ENCODE data around the gene SV2C. TPM values are rescaled to one million over a fixed set of nuclear protein-coding genes. Genes with fewer than 3 reads are reported as not detected.

SV2C gene
- total and polyA plus RNA-seq, 10 of the 15 experiments (the other 5 are each of a cell fraction or from before 2014, with no cell fraction given): under 0.01 to 1.1 (median 0.63) TPM

DNA sequence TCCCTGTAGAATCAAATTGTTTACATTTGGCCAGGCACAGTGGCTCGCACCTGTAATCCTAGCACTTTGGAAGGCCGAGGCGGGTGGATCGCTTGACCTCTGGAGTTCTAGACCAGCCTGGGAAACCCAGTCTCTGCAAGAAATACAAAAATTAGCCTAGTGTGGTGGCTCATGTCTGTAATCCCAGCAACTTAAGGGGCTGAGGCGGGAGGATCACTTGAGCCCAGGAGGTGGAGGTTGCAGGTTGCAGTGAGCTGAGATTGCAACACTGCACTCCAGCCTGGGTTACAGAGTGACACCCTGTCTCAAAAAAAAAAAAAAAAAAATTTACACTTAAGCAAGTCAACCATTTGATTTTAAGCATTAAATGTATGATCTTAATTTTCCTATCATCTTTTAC, 302.4 kb downstream of the SV2C start:
- Histone ChIP-seq H3K4me2 (ENCODE audit: control insufficient read depth, insufficient read depth) (no peak overlapping the region), H3K9me3 (replicated peaks; ENCODE audit: control insufficient read depth, insufficient read depth, low read length) (no peaks in the 10 kb centered on the region), H2AFZ (ENCODE audit: control insufficient read depth, low read depth, low read length) (no peak overlapping the region), H3K4me1 (ENCODE audit: control insufficient read depth, insufficient read depth, low read length) (no peaks in the 10 kb centered on the region), H3K9ac (ENCODE audit: control insufficient read depth, insufficient read depth, low read length) (no peak overlapping the region), H3K27me3 (replicated peaks in 1 of 2; ENCODE audit: control insufficient read depth in 2 of 2, insufficient read depth in 2 of 2, low read length in 1 of 2) (no peaks in the 10 kb centered on the region), H3K27ac (ENCODE audit: control insufficient read depth, insufficient read depth) (no peak overlapping the region), H3K36me3 (ENCODE audit: control insufficient read depth in 2 of 2, insufficient read depth in 2 of 2, low read length in 1 of 2) (no peaks in the 10 kb centered on the region), H4K20me1 (ENCODE audit: control insufficient read depth, insufficient read depth) (no peaks in the 10 kb centered on the region), H3K4me3 (no peak overlapping the region), H3K79me2 (ENCODE audit: control insufficient read depth, insufficient read depth, low read length) (no peaks in the 10 kb centered on the region)
- intact Hi-C loops (cut with micrococcal nuclease; ENCODE audit: unreplicated experiment) (loop anchor here (5.0 kb wide), 1 partner anchor 33 kb away; no protein-coding TSS in a partner anchor), in situ Hi-C loops (cut with MboI) (no loop called here)
- ATAC-seq: no peak
- 92% methylated on average over 5 of the region's 5 CpGs for WGBS (ENCODE audit: insufficient coverage, insufficient replicate concordance, low lambda C conversion rate, missing lambda C conversion rate)
- DNase-seq (ENCODE audit: low read depth, low spot score): no peak
- ChIA-PET CTCF (interaction anchor here (0.6 to 1.5 kb wide), 2 partner anchors 17 to 34 kb away, joined by 3 read pairs; no protein-coding TSS in a partner anchor), SMC1A (ENCODE audit: uncharacterized antibody, unreplicated experiment) (no interaction called here), RAD21 (ENCODE audit: unreplicated experiment) (no interaction called here), POLR2A (interaction anchor here (0.7 kb wide), 1 partner anchor 8 kb away, joined by 7 read pairs; no protein-coding TSS in a partner anchor)
- no TSS peak for BruUV-seq (replicated peaks)
- TF ChIP-seq MXI1 (IDR thresholded peaks at IDR 0.05; ENCODE audit: low read depth, low read length) (no peak), PML (IDR thresholded peaks at IDR 0.05; ENCODE audit: low read length) (no peak), KDM1A (IDR thresholded peaks at IDR 0.05; ENCODE audit: borderline replicate concordance) (no peak), CHD1 (IDR thresholded peaks at IDR 0.05; ENCODE audit: low read depth, low read length) (no peak), SMC3 (IDR thresholded peaks at IDR 0.05; ENCODE audit: borderline replicate concordance, low read length) (no peak), MYC (IDR thresholded peaks at IDR 0.05; ENCODE audit: insufficient read depth, insufficient read length, insufficient replicate concordance, low read length, severe bottlenecking) (no peak), STAT1 (conservative IDR thresholded peaks at IDR 0.05) (no peak), POLR2AphosphoS2 (IDR thresholded peaks at IDR 0.05; ENCODE audit: low read depth, low read length) (no peak), SREBF2 (IDR thresholded peaks at IDR 0.05; ENCODE audit: low read length) (no peak), BACH1 (IDR thresholded peaks at IDR 0.05; ENCODE audit: borderline replicate concordance) (no peak)
- TF ChIP-seq, protein P1, sequence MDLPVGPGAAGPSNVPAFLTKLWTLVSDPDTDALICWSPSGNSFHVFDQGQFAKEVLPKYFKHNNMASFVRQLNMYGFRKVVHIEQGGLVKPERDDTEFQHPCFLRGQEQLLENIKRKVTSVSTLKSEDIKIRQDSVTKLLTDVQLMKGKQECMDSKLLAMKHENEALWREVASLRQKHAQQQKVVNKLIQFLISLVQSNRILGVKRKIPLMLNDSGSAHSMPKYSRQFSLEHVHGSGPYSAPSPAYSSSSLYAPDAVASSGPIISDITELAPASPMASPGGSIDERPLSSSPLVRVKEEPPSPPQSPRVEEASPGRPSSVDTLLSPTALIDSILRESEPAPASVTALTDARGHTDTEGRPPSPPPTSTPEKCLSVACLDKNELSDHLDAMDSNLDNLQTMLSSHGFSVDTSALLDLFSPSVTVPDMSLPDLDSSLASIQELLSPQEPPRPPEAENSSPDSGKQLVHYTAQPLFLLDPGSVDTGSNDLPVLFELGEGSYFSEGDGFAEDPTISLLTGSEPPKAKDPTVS (IDR thresholded peaks at IDR 0.05; ENCODE audit: low read depth, low read length): no peak
- TF ChIP-seq, protein P2, sequence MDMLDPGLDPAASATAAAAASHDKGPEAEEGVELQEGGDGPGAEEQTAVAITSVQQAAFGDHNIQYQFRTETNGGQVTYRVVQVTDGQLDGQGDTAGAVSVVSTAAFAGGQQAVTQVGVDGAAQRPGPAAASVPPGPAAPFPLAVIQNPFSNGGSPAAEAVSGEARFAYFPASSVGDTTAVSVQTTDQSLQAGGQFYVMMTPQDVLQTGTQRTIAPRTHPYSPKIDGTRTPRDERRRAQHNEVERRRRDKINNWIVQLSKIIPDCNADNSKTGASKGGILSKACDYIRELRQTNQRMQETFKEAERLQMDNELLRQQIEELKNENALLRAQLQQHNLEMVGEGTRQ (IDR thresholded peaks at IDR 0.05; ENCODE audit: borderline replicate concordance, low read depth, low read length): no peak
- TF ChIP-seq, protein P3, sequence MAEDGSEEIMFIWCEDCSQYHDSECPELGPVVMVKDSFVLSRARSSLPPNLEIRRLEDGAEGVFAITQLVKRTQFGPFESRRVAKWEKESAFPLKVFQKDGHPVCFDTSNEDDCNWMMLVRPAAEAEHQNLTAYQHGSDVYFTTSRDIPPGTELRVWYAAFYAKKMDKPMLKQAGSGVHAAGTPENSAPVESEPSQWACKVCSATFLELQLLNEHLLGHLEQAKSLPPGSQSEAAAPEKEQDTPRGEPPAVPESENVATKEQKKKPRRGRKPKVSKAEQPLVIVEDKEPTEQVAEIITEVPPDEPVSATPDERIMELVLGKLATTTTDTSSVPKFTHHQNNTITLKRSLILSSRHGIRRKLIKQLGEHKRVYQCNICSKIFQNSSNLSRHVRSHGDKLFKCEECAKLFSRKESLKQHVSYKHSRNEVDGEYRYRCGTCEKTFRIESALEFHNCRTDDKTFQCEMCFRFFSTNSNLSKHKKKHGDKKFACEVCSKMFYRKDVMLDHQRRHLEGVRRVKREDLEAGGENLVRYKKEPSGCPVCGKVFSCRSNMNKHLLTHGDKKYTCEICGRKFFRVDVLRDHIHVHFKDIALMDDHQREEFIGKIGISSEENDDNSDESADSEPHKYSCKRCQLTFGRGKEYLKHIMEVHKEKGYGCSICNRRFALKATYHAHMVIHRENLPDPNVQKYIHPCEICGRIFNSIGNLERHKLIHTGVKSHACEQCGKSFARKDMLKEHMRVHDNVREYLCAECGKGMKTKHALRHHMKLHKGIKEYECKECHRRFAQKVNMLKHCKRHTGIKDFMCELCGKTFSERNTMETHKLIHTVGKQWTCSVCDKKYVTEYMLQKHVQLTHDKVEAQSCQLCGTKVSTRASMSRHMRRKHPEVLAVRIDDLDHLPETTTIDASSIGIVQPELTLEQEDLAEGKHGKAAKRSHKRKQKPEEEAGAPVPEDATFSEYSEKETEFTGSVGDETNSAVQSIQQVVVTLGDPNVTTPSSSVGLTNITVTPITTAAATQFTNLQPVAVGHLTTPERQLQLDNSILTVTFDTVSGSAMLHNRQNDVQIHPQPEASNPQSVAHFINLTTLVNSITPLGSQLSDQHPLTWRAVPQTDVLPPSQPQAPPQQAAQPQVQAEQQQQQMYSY (CRISPR knock-in tag; IDR thresholded peaks at IDR 0.05): no peak
- no peak for FAIRE-seq
